Transverse colon (tissue), 4 donors: ENCODE measurements around the gene NOB1. TPM values are rescaled to one million over a fixed set of nuclear protein-coding genes. Genes with fewer than 3 reads are reported as not detected.

Experiments
- DNase-seq: peaks from one replicate; pipeline ENCODE4 v3.0.0-alpha.2; 2019
- H3K27ac ChIP-seq, 4 donors: fragments of 200-600 bp; sonication (generic); 2 replicates each; pipeline ENCODE4 v1.5.1; 2016 to 2018; ENCODE audit warnings: inconsistent platforms in 4 of 4
- H3K27me3 ChIP-seq: fragments of 200-600 bp; sonication (generic); 2 replicates; pipeline ENCODE4 v1.5.1; 2017; ENCODE audit warnings: inconsistent platforms
- H3K36me3 ChIP-seq, 4 donors: fragments of 200-600 bp; sonication (generic); 2 replicates each; pipeline ENCODE4 v1.5.1; 2017 to 2019; ENCODE audit warnings: inconsistent platforms in 4 of 4
- H3K4me1 ChIP-seq, 4 donors: fragments of 200-600 bp; sonication (generic); 2 replicates each; pipeline ENCODE4 v1.5.1; 2017 to 2020; ENCODE audit warnings: inconsistent platforms in 4 of 4
- H3K4me3 ChIP-seq, 4 donors: fragments of 200-600 bp; sonication (generic); 1 replicate in 1 of 4; 2 replicates in 3 of 4; pipeline versions ENCODE4 v1.5.1 to v1.6.1; 2017 to 2019; ENCODE audit warnings: inconsistent platforms in 4 of 4
- H3K9me3 ChIP-seq, 2 donors: fragments of 200-600 bp; sonication (generic); 2 replicates each; pipeline ENCODE4 v1.5.1; 2017 to 2019; ENCODE audit warnings: inconsistent platforms in 2 of 2
- CTCF ChIP-seq, 5 experiments: fragments of 200-600 bp in 3 of 5; fragments of 450-650 bp in 2 of 5; sonication (generic) in 3 of 5; IDR thresholded peaks; 1 replicate in 2 of 5; 2 replicates in 3 of 5; pipeline ENCODE4 v1.5.1; 2016 to 2017; ENCODE audit warnings: antibody characterized with exemption in 5 of 5, inconsistent platforms in 3 of 5, mild to moderate bottlenecking in 2 of 5, moderate library complexity in 1 of 5
- EP300 ChIP-seq: sonication (generic); formaldehyde crosslinking; IDR thresholded peaks from one replicate; pipeline ENCODE4 v1.6.1; 2017; ENCODE audit warnings: antibody characterized with exemption, low read depth
- POLR2A ChIP-seq: fragments of 450-650 bp; IDR thresholded peaks from one replicate; pipeline ENCODE4 v1.6.1; 2016; ENCODE audit warnings: antibody characterized with exemption, mild to moderate bottlenecking, moderate library complexity
- POLR2AphosphoS5 ChIP-seq, 3 donors: sonication (generic); formaldehyde crosslinking; IDR thresholded peaks; one replicate each; pipeline ENCODE4 v1.6.1; 2016; ENCODE audit warnings: antibody characterized with exemption in 3 of 3
- WGBS, 2 donors: methylation state at CpG; one replicate each; pipeline ENCODE4 v1.1.5; 2018; ENCODE audit warnings: low coverage in 1 of 2; 5-methylcytosine and 5-hydroxymethylcytosine counted together
- in situ Hi-C, 4 donors: fragments of 200-750 bp; cut with MboI; loops; one replicate each; pipeline versions ENCODE4 v1.15.0 to v1.15.1; 2017; ENCODE audit warnings: low sequenced_read_pairs in 3 of 4, low pct_ligation_motif_present in 1 of 4, low pct_unique_long_range_greater_than_20kb in 1 of 4
- intact Hi-C: fragments of 100-400 bp; cut with DNase I; formaldehyde crosslinking; loops from one replicate; pipeline ENCODE4 v1.15.1; 2023; ENCODE audit warnings: low total_unique reads
- total RNA-seq, 4 donors: library from RNA; depleted of rRNA; stranded (reverse); fragments of >200 nt; gene quantifications; one replicate each; pipeline ENCODE4 v1.1.0, GENCODE V29; 2016

Gene NOB1
- total RNA-seq, 4 donors from 2014 or later: 21.2 to 60.2 (median 34.0) TPM

- TF ChIP-seq EP300: no peak
- TF ChIP-seq POLR2AphosphoS5 (IDR thresholded peaks at IDR 0.05): no peak
- peaks cover 0 to 39% (median 26%) of the 10 kb centered on the region in 4 donors for H3K4me1 ChIP-seq
- peak overlapping the region in 1 of 4 donors; percentile 15 for H3K27ac ChIP-seq
- H3K27me3 ChIP-seq: no peaks in the 10 kb centered on the region
- no peak overlapping the region for H3K4me3 ChIP-seq
- H3K9me3 ChIP-seq: no peaks in the 10 kb centered on the region
- intact Hi-C loops: no loop called here
- no peak for DNase-seq
- 90 to 91% methylated on average over 4 to 6 of the region's 6 CpGs for WGBS, 2 donors
- in situ Hi-C loops: loop anchor here in 1 of 4 donors (25.0 kb wide), 1 partner anchor 334 kb away; the partner anchor contains the start of gene TERF2
- no peaks in the 10 kb centered on the region for H3K36me3 ChIP-seq
Observed at GRCh38 chr16:69721441-69721957, 33.2 kb downstream of the NOB1 start.

DNA sequence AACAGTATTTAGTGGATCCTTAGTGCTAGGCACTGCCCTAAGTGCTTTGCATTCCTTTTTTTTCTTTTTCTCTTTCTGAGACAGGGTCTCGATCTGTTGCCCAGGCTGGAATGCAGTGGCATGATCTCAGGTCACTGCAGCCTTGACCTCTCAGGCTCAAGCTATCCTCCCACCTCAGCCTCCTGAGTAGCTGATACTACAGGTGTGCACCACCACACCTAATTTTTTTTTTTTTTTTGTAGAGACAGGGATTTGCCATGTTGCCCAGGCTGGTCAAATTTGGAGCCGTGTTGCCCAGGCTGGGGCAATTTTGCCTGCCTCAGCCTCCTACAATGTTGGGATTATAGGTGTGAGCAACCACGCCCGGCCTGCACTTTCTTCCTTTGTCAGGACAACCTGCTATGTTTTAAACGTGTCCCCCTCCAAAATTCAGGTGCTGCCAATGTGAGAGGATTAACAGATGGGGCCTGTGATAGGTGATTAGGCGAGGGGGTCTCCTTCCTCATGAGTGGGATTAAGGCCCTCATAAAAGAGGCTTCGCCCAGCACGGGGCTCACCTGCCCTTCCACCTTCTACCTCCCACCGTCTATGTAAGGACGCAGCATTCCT, 33.8 kb downstream of the NOB1 start:
- in situ Hi-C loops (loop anchor here in 1 of 4 donors (25.0 kb wide), 1 partner anchor 334 kb away; the partner anchor contains the start of gene TERF2), intact Hi-C loops (no loop called here)
- H3K4me1 ChIP-seq: peaks cover 0 to 35% (median 24%) of the 10 kb centered on the region in 4 donors
- no peaks in the 10 kb centered on the region for H3K36me3 ChIP-seq
- H3K4me3 ChIP-seq: no peak overlapping the region
- 83% methylated on average over 10 of the region's 10 CpGs; no CpG with 5 or more reads in 1 of the 2 donors for WGBS, 2 donors
- no peaks in the 10 kb centered on the region for H3K9me3 ChIP-seq
- H3K27ac ChIP-seq: peak overlapping the region in 1 of 4 donors; percentile 15
- no peaks in the 10 kb centered on the region for H3K27me3 ChIP-seq
- TF ChIP-seq EP300 (no peak), CTCF (IDR thresholded peaks at IDR 0.05) (no peak), POLR2AphosphoS5 (IDR thresholded peaks at IDR 0.05) (no peak), POLR2A (no peak)
- DNase-seq: no peak

DNA sequence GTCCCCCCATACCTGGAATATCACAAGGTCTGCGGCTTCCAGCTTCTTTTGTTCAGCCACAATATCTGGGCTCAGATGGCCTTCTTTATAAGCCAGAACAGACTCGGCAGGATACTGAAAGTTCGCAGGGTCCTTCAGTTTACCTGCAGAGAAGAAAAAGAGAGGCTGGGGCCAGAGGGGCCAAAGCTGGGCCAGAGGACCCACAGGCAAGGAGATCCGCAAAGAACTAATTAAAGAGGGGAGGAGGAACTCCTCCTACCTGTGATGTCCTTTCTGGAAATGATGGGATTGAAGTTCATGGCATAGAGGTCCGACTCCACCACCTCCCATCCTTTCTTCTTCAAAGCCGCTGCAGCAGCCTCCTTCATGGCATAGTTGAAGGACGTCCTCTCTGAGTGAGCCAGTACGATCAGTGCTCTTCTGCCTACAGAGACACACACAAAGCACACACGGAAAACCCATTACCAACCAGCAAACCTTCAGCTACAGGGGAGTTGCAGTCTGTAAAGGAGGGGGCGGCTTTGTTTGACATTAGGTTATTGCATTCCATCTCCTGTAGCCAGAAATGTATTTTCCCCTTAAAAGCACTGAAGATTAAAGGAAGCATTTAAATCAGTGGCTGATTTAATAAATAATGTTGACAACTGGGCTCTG, 36.5 kb downstream of the NOB1 start:
- H3K36me3 ChIP-seq: peaks cover 0 to 6% (median under 1%) of the 10 kb centered on the region in 4 donors
- H3K27ac ChIP-seq: no peak overlapping the region
- TF ChIP-seq CTCF (IDR thresholded peaks at IDR 0.05) (no peak), POLR2AphosphoS5 (IDR thresholded peaks at IDR 0.05) (no peak), POLR2A (no peak), EP300 (no peak)
- H3K4me3 ChIP-seq: no peak overlapping the region
- intact Hi-C loops: no loop called here
- WGBS, 2 donors: 85 to 100% methylated on average over 1 to 10 of the region's 10 CpGs
- peaks cover 0 to 11% (median 3%) of the 10 kb centered on the region in 4 donors for H3K4me1 ChIP-seq
- H3K9me3 ChIP-seq: no peaks in the 10 kb centered on the region
- in situ Hi-C loops: loop anchor here in 1 of 4 donors (25.0 kb wide), 1 partner anchor 331 kb away; the partner anchor contains the start of gene TERF2
- no peaks in the 10 kb centered on the region for H3K27me3 ChIP-seq
- no peak for DNase-seq

- no peaks in the 10 kb centered on the region for H3K27me3 ChIP-seq
- no peak overlapping the region for H3K27ac ChIP-seq
- peaks cover 0 to 9% (median 0%) of the 10 kb centered on the region in 4 donors for H3K4me1 ChIP-seq
- intact Hi-C loops: no loop called here
- WGBS, 2 donors: 83 to 91% methylated on average over 1 to 6 of the region's 6 CpGs
- no peak overlapping the region for H3K4me3 ChIP-seq
- in situ Hi-C loops: loop anchor here in 1 of 4 donors (25.0 kb wide), 1 partner anchor 330 kb away; the partner anchor contains the start of gene TERF2
- no peak for DNase-seq
- H3K9me3 ChIP-seq: no peaks in the 10 kb centered on the region
- H3K36me3 ChIP-seq: peaks cover 0 to 11% (median 3%) of the 10 kb centered on the region in 4 donors
- TF ChIP-seq POLR2A (no peak), EP300 (no peak), POLR2AphosphoS5 (IDR thresholded peaks at IDR 0.05) (no peak), CTCF (IDR thresholded peaks at IDR 0.05) (no peak)
Observed at GRCh38 chr16:69717066-69717465, 37.7 kb downstream of the NOB1 start.
